Gastrocnemius medialis (tissue), 4 donors: ENCODE data around the gene ANKRD55. TPM values are rescaled to one million over a fixed set of nuclear protein-coding genes. Genes with fewer than 3 reads are reported as not detected.

ENCODE experiments used
- ATAC-seq, 2 donors: fragments of 150-250 bp; one replicate each; pipeline ENCODE4 v1.9.1; 2016
- DNase-seq, 2 donors: peaks; one replicate each; pipeline ENCODE4 v3.0.0-alpha.2; 2019
- H3K27ac ChIP-seq, 4 donors: fragments of 200-600 bp; sonication (generic); 1 replicate in 1 of 4; 2 replicates in 3 of 4; pipeline ENCODE4 v1.5.1; 2016 to 2018; ENCODE audit warnings: mild to moderate bottlenecking in 2 of 4, moderate library complexity in 1 of 4
- H3K27me3 ChIP-seq, 3 donors: fragments of 200-600 bp; sonication (generic) in 2 of 3; 1 replicate in 1 of 3; 2 replicates in 2 of 3; pipeline versions ENCODE4 v1.5.1 to v1.6.0; 2016 to 2019; ENCODE audit warnings: mild to moderate bottlenecking in 1 of 3, moderate library complexity in 1 of 3
- H3K36me3 ChIP-seq, 2 donors: fragments of 200-600 bp; sonication (generic) in 1 of 2; one replicate each; pipeline ENCODE4 v1.5.1; 2017 to 2018
- H3K4me1 ChIP-seq, 2 donors: fragments of 200-600 bp; sonication (generic) in 1 of 2; one replicate each; pipeline ENCODE4 v1.5.1; 2016 to 2017; ENCODE audit warnings: mild to moderate bottlenecking in 2 of 2
- H3K4me3 ChIP-seq, 4 donors: fragments of 200-600 bp; sonication (generic) in 3 of 4; 1 replicate in 1 of 4; 2 replicates in 3 of 4; pipeline ENCODE4 v1.5.1; 2016 to 2019; ENCODE audit warnings: mild to moderate bottlenecking in 2 of 4
- H3K9me3 ChIP-seq, 3 donors: fragments of 200-600 bp; sonication (generic) in 2 of 3; 1 replicate in 1 of 3; 2 replicates in 2 of 3; pipeline ENCODE4 v1.5.1; 2016 to 2019
- CTCF ChIP-seq, 5 experiments: fragments of 450-650 bp in 3 of 5; fragments of 200-600 bp in 2 of 5; sonication (generic) in 2 of 5; IDR thresholded peaks in 4 of 5; conservative IDR thresholded peaks in 1 of 5; 1 replicate in 4 of 5; 2 replicates in 1 of 5; pipeline ENCODE4 v1.5.1; 2016 to 2019; ENCODE audit warnings: antibody characterized with exemption in 5 of 5, mild to moderate bottlenecking in 3 of 5, moderate library complexity in 3 of 5
- POLR2A ChIP-seq, 2 donors: fragments of 450-650 bp; IDR thresholded peaks; one replicate each; pipeline ENCODE4 v1.6.1; 2017; ENCODE audit warnings: antibody characterized with exemption in 2 of 2, mild to moderate bottlenecking in 2 of 2, moderate library complexity in 2 of 2
- in situ Hi-C, 4 donors: fragments of 200-750 bp; cut with MboI; loops; one replicate each; pipeline versions ENCODE4 v1.15.0 to v1.8.0; 2017; ENCODE audit warnings: low sequenced_read_pairs in 4 of 4
- intact Hi-C: fragments of 100-400 bp; cut with DNase I; formaldehyde crosslinking; loops from one replicate; pipeline ENCODE4 v1.15.1; 2023; ENCODE audit warnings: low total_unique reads
- total RNA-seq, 4 donors: library from RNA; depleted of rRNA; stranded (reverse); fragments of >200 nt; gene quantifications; one replicate each; pipeline versions ENCODE4 v1.1.0 to v1.2.3, GENCODE V29; 2016

The ANKRD55 gene
- total RNA-seq, 4 donors from 2014 or later = not detected

DNA sequence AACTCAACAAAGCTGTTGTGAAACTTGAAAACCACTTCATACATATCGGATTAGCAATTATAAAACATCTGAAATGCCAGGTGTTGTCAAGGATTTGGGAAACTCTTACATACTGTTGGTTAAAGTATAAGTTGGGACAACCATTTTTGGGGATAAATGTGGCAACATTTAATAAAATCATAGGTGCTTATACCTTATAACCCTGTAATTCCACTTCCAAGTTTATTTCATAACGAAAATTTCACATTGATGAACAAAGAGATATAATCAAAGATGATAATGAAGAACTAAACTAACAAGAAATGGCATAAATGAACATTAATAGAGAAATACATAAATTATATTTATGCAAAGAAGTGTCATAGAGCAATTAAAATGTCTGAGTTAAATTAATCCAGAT is 54.3 kb downstream of the ANKRD55 start:
- no peak for ATAC-seq
- H3K4me3 ChIP-seq = no peak overlapping the region
- no peak overlapping the region for H3K27ac ChIP-seq
- no peaks in the 10 kb centered on the region for H3K9me3 ChIP-seq
- no peaks in the 10 kb centered on the region for H3K27me3 ChIP-seq
- no peaks in the 10 kb centered on the region for H3K36me3 ChIP-seq
- peaks cover 0 to 14% of the 10 kb centered on the region in 2 donors for H3K4me1 ChIP-seq
- in situ Hi-C loops (loop anchor here in 2 of 4 donors (25.0 kb wide), 2 partner anchors 192 to 242 kb away; partner anchors contain the start of gene IL6ST (in 1 of the 2)), intact Hi-C loops (loop anchor here (5.0 kb wide), 1 partner anchor 102 kb away; no protein-coding TSS in a partner anchor)
- no peak for DNase-seq
- TF ChIP-seq CTCF (IDR thresholded peaks at IDR 0.05 in 4 of 5, conservative IDR thresholded peaks at IDR 0.05 in 1 of 5) (no peak), POLR2A (IDR thresholded peaks at IDR 0.05) (no peak)

GRCh38 chr5:56176871-56177533 is 56.1 kb downstream of the ANKRD55 start:
- TF ChIP-seq POLR2A (IDR thresholded peaks at IDR 0.05) (no peak), CTCF (IDR thresholded peaks at IDR 0.05 in 4 of 5, conservative IDR thresholded peaks at IDR 0.05 in 1 of 5) (no peak)
- peak in 1 of 2 donors; percentile 22 for ATAC-seq
- in situ Hi-C loops (loop anchor here in 2 of 4 donors (25.0 kb wide), 2 partner anchors 190 to 240 kb away; partner anchors contain the start of gene IL6ST (in 1 of the 2)), intact Hi-C loops (loop anchor here (5.0 kb wide), 1 partner anchor 100 kb away; no protein-coding TSS in a partner anchor)
- Histone ChIP-seq H3K27ac (peak overlapping the region in 3 of 4 donors; percentile 0 to 41 (median 19)), H3K36me3 (no peaks in the 10 kb centered on the region), H3K4me3 (no peak overlapping the region), H3K4me1 (peaks cover 0 to 14% of the 10 kb centered on the region in 2 donors), H3K27me3 (no peaks in the 10 kb centered on the region), H3K9me3 (no peaks in the 10 kb centered on the region)
- no peak for DNase-seq

DNA sequence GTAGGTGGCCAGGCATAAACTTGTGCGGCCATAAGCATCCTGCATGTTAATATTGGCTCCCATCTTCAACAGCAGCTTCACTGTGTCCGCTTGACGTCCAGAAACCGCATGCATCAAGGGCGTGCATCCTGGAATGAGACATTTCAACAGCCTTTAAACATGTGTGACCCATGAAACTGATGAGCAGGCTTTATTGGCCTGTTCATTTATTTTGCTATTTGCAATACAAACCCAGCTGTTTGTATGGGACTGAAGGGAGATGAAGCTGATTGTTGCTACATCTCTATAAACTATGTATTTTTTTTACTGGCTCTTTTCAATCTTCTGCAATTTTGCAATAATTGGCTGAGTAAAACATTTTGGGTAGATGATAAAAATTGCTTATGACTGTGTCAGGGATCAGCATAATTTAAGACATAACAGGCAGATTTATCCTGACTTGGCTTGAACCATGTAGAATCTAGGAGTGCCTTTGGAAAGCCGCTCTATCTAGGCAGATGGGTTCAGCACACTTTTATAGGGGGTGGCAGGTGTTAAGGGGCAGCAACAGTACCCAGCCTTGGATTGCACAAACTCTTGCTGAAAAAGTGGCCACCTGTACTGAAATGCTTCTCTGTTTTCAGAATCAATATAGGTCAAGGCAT is 56.9 kb downstream of the ANKRD55 start:
- TF ChIP-seq CTCF (IDR thresholded peaks at IDR 0.05 in 4 of 5, conservative IDR thresholded peaks at IDR 0.05 in 1 of 5) (no peak), POLR2A (IDR thresholded peaks at IDR 0.05) (no peak)
- Histone ChIP-seq H3K9me3 (no peaks in the 10 kb centered on the region), H3K4me3 (no peak overlapping the region), H3K36me3 (no peaks in the 10 kb centered on the region), H3K27ac (peak overlapping the region; percentile 19 to 56 (median 35)), H3K27me3 (no peaks in the 10 kb centered on the region), H3K4me1 (peaks cover 0 to 14% of the 10 kb centered on the region in 2 donors)
- peak in 1 of 2 donors; percentile 28 for DNase-seq
- intact Hi-C loops (loop anchor here (5.0 kb wide), 1 partner anchor 99 kb away; no protein-coding TSS in a partner anchor), in situ Hi-C loops (loop anchor here in 2 of 4 donors (25.0 kb wide), 2 partner anchors 189 to 239 kb away; partner anchors contain the start of gene IL6ST (in 1 of the 2))
- ATAC-seq = peak; percentile 73 to 77

DNA sequence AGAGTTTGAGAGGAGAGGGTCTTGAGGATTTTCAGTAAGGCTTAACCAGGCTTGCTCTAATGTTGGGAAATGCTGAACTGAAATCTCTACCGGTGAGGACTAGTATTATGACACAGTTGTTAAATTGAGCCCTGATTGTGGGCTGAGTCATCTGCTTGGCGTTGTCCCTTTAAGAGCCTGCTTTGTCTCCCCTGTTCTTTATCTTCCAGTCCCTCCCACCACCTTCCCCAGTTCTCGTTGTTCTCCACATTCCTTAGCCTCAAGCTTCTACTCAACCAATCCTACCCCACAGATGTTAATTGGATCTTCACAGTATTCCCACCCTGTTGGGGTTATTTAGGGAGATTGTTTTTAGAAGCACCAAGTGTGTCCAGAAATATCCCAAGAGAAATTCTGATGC is 57.6 kb downstream of the ANKRD55 start:
- H3K36me3 ChIP-seq = no peaks in the 10 kb centered on the region
- ATAC-seq = peak; percentile 61 to 85
- peaks cover 0 to 14% of the 10 kb centered on the region in 2 donors for H3K4me1 ChIP-seq
- DNase-seq = peak in 1 of 2 donors; percentile 41
- intact Hi-C loops = loop anchor here (5.0 kb wide), 1 partner anchor 98 kb away; no protein-coding TSS in a partner anchor
- peak overlapping the region; percentile 26 to 56 (median 35) for H3K27ac ChIP-seq
- no peak for TF ChIP-seq CTCF (IDR thresholded peaks at IDR 0.05 in 4 of 5, conservative IDR thresholded peaks at IDR 0.05 in 1 of 5)
- no peak for TF ChIP-seq POLR2A (IDR thresholded peaks at IDR 0.05)
- H3K27me3 ChIP-seq = no peaks in the 10 kb centered on the region
- in situ Hi-C loops = loop anchor here in 2 of 4 donors (25.0 kb wide), 2 partner anchors 188 to 238 kb away; partner anchors contain the start of gene IL6ST (in 1 of the 2)
- no peak overlapping the region for H3K4me3 ChIP-seq
- no peaks in the 10 kb centered on the region for H3K9me3 ChIP-seq
